DMS 273 (cell line): ENCODE measurements around the gene GLDC.
A peak's percentile ranks its signal among the peaks of the same experiment; 100 is the strongest.
"Not testable (repeated sequence)": the region's sequence is repeated elsewhere in the genome, so short reads cannot be mapped to it uniquely, and the experiment has no call there.

Experiments
- DNase-seq: peaks from one replicate; lab custom pipeline; 2025; ENCODE audit not compliant: unreplicated experiment; lab: John Stamatoyannopoulos, UW

The GLDC gene

DNA sequence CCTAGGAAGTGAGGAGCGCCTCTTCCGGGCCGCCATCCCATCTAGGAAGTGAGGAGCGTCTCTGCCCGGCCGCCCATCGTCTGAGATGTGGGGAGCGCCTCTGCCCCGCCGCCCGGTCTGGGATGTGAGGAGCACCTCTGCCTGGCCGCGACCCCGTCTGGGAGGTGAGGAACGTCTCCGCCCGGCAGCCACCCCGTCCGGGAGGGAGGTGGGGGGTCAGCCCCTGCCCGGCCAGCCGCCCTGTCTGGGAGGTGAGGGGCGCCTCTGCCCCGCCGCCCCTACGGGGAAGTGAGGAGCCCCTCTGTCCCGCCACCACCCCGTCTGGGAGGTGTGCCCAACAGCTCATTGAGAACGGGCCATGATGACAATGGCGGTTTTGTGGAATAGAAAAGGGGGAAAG, 22.7 kb downstream of the GLDC start:
- DNase-seq = not testable (repeated sequence)

DNA sequence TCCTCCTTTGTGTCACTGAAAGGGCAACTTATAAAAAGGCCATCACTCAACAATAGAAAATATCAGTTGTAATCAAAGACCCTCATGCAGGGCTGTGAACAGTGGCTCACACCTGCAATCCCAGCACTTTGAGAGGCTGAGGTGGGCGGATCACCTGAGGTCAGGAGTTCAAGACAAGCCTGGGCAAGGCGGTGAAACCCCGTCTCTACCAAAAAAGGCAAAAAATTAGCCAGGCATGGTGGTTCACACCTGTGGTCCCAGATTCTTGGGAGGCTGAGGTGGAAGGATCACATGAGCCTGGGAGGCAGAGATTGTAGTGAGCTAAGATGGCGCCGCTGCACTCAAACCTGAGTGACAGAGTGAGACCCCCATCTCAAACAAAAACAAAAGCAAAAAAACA, 24.7 kb downstream of the GLDC start:
- DNase-seq = no peak

DNA sequence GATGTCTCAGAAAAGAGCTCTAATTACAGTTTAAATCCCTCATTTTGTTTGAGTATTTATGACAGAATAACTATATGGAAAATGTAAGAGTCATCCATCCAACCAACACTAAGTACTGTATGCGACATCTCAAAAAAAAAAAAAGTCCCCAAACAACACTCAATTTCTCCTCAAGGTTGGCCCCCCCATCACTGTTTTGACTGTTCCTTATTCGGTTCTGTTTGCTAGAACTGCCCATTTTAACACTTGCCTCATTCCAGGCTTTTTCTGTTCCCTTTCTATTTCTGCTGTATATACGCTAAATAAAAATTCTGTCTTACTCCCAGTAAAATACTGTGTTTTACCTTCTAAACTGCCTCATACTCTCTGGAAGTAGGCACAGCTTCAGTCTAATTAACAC, 25.2 kb downstream of the GLDC start:
- no peak for DNase-seq

DNA sequence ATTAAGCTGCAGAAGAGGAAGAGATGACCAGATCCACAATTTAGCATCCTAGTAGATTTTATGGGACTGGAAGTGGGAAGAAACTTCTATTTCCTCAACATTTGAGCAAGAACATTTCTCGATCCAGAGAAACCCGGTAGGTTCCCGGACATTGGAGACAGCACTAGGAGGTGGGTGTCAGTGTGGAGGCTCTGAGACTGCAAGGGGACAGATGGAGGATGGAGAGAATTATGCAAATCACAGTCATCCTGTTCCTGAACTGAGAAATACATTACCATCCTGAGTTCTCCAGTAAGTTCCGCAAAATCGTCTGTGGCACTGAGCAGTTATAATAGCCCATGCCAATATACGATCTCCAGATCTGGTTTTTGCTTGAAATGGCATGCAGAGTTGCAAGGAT, 25.6 kb downstream of the GLDC start:
- no peak for DNase-seq

DNA sequence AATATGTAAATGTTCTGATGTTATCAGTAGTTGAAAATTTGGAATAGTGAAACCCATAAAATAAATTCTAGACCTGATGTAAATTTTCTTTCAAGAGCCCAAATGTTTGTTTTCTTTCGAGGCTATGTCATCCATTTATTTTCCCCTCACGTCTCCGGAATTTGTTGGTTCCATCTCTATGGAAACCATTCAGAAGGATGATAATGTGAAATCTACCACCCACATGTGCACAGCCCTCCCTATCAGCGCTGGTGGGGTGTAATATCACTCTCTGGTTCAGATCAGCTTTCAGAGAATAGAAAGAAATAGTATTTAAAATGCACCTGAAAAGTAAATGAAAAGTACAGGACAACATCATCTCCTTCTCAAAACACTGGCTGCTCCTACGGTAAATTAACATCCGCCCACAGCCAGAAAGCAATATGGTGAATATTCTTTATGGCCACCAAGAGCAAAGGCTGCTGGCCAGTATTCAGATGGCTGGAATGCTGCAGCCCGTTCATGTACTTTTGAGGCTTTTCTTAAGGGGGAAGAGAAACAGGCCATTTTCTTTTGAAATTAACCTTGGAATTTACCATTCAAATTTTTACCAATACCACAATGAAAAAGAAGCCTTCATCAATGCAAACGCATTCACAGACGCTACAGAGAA, 28.5 kb downstream of the GLDC start:
- DNase-seq = no peak

DNA sequence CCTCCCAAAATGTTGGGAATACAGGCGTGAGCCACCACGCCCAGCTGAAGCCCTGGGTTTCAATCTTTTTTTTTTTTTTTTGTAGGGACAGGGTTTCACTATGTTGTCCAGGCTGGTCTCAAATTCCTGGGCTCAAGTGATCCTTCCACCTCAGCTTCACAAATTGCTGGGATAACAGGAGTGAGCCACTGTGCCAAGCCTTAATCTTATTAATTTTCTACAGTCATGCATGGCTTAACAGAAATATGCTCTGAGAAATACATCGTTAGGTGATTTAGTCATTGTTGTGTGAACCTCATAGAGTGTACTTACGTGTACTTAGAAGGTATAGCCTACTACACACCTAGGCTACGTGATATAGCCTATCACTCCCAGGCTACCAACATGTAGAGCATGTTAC, 31.0 kb downstream of the GLDC start:
- no peak for DNase-seq

DNA sequence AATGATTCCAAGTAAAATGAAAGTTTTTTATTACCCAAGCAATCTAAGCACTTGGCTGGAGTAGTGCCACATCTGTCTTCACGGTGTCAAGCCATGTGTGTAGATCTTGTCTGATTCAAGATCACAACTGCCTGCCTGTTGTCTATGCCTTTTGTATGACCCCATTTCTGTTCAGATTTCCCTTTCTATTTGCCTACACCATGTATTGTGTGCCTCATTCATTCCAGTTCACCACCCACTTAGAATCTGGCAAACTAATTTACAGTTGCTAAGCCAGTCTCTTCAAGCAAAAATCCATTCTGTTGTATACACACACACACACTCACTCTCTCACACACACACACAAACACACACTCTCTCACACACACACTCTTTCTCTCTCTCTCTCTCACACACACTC, 33.7 kb downstream of the GLDC start:
- no peak for DNase-seq

DNA sequence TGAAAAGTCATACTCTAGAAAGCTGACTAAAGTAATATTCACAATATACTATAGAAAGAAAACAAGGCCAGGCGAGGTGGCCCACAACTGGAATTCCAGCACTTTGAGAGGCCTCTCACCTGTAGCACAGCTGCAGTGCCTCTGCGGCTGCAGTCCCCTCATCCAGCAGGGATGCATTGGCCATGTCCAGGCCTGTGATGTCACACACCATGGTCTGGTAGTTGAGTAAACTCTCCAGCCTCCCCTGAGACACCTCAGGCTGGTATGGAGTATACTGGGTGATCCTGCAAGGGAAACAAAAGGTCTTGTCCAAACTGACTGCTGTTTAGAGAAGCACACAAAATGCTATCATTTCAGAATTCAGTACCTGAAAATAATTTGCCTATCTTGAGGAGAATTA, 35.5 kb downstream of the GLDC start:
- no peak for DNase-seq

DNA sequence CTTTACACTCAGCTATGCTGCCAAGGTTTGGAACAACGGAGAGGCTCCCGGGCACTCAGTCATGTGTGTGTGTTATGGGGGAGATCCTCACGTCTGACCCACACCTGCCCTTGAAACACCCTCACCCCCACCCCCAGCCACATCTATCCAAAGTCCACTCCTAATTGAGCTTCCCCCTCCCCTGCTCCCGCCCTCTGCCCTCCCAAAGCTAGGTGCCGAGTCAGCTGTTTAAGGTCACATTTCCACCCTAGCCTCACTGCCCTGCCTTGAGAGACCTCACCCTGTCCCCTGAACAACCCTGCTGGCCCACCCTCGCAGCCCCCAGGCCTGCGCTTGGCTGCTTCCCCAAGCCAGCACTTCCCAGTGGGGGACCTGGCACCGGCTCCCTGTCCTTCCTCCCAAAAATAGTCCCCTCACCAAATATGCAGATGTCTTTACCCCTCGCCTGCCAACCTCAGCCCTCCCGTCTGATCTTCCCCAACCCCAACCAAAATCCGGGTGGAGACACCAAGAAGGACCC, 36.0 kb downstream of the GLDC start:
- DNase-seq = no peak

DNA sequence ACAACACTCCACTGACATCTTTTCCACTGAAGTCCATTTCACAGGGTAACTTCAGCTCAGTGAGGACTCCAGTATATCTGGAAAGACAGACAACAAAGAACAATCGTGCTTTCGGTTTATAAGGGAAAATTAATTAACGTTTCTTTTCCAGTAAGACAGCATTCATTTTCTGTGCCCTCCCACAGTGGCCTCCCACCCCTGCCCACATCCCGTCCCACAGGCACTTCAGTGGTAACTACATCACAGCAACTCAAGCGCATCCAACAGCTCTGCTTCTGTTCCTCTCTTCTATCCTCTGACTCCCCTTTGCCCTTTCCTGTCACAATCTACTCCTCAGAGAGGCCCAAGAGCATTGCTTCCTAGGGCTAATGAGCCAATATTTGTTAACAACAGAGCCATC, 40.3 kb downstream of the GLDC start:
- no peak for DNase-seq

DNA sequence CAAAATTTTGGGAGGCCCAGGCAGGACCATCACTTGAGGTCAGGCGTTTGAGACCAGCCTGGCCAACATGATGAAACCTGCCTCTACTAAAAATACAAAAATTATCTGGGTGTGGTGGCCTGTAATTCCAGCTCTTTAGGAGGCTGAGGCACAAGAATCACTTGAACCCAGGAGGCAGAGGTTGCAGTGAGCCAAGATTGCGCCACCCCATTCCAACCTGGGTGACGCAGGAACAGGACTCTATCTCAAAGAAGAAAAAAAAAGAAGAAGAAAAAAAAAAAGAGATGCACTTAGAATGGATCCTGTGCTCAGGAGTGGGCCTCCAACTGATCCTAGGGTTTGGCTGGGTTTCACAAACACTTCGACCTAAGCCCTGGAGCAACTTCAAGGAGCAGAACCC, 45.1 kb downstream of the GLDC start:
- DNase-seq = no peak

DNA sequence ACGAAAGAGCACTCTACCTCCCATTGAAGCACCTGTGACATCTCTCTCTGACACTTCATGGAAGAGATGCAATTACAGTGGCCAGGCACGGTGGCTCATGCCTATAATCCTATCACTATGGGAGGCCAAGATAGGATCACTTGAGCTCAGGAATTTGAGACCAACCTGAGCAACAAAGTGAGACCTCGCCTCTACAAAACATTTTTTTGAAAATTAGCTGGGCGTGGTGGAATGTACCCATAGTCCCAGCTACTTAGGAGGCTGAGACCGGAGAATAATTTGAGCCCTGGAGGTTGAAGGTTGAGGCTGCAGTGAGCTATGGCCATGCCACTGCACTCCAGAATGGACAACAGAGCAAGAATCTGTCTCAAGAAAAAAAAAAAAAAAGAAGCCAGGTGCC, 45.5 kb downstream of the GLDC start:
- DNase-seq = no peak

DNA sequence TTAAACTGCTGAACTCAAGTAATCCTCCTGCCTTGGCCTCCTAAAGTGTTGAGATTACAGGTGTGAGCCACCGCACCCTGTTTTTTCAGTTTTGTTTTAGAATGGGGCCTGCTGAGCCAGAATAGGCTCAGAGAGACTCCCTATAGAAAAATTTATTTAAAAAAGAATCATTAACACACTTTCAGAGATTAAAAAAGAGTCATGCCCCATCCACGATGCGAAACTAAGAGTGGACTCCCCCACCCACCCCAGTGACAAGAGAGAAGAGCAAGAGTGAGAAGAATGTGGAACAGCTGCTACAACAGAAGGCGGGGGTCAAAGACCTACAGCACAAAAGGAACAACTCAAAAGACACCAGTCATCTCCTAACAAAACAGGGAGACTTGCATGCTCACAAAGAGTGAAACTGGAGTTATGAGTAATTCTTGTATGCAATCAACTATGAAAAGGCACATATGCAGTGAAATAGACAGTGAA, 47.2 kb downstream of the GLDC start:
- no peak for DNase-seq

DNA sequence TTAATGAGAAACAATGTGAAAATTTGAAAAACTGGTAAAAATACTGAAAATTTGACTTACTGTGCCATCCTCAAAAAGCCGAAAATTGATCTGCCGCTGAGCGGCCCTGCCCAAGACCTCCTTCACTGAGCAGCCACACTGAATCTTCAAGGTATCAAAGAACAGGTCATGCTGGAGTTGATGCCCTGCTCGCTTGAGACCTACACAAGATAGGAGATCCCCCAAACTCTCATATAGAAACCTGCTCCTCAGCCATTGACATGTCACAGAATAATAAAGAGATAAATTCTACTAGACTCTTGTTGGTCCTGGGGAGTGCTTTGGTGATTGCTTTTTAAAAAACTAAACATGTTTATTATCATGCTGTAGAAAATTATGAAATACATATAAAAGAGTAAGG, 52.7 kb downstream of the GLDC start:
- DNase-seq = no peak

DNA sequence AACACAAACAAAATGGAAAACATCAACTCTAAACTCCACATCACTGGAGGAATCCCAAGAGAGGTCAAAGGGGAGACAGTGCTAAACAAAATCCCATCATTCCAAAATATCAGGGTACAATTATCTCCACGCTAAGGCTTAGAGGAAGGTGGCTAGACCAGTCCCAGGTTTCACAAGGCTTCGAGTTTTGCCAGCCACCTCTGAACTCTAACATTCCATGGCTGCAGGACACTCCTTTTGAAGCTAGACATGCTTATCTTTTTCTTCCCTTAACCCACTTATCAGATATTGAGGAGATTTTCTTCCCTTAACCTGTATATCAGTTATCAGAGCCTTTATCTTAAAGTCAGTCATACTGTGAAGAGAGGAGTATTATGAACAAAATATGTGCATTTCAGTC, 53.3 kb downstream of the GLDC start:
- no peak for DNase-seq

DNA sequence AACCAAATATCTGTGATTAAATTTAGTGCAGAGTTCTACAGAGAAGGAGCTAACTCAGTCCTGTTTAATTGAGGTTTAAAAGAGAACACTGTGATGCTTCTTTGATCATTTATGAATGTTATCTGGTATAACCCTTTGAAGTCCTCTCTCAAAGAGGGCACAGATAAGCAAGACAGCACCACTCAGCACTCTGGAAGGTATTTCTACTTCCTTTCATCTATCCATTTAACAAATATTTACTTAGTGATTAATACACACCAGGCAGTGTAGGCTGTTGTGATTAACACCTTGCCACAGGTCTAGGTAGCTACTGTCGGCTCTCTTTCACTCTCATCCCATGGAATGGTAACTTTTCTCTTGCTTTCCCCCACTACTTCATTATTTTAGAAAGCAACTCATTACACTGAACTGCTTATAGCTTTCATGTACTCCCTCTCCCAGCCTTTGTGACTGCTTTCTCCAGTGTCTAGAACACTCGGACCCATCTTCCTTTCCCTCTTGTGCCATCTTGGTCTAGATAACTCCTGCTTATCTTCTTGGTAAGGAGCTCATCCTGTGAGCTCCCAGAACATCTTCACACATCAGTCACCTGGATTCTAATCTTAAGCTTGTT, 54.7 kb downstream of the GLDC start:
- DNase-seq = no peak

DNA sequence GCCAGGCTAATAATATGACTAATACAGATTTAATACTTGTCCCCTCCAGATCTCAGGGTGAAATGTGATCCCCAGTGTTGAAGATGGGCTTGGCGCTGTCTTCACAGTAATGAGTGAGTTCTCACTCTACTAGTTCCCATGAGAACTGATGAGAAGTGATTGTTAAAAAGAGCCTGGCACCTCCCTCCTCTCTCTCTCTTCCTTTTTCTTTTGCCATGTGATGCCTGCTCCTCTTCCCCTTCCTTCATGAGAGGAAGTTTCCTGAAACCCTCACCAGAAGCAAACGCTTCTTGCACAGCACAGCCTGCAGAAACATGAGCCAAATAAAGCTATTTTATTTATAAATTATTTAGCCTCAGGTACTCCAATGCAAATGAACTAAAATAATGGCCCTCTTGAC, 55.2 kb downstream of the GLDC start:
- no peak for DNase-seq

DNA sequence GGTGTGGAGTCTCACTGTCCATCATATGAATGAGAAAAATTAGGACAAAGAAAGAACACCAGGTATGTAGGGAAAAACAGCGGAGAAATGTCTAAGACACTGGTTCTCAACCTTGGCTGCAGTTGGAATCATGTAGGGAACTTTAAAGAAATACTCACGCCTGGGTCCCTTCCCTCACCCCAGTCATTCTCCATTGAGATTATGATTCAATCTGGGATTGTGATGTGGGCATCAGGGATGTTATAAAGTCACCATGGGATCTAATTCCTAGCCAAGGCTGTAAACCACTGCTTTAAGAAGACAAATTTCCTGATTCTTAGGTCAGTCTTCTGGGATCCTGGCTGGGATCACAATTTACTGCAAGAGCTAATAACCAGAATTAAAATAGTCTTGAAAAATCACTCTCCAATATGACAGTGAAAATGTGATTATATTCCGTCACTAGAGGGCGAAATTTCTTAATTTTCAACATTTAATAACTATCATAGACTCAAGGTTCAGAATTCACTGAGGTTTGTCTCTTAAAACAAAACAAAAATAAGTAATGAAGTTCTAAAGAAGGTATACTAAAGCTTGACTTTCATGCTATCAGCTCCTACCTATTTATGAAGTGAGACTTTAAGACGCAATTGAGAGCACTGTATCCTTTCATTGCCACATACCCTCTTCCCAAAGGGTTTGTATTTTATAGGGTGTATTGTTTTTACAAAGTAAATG, 60.5 kb downstream of the GLDC start:
- DNase-seq = peak; percentile 46

DNA sequence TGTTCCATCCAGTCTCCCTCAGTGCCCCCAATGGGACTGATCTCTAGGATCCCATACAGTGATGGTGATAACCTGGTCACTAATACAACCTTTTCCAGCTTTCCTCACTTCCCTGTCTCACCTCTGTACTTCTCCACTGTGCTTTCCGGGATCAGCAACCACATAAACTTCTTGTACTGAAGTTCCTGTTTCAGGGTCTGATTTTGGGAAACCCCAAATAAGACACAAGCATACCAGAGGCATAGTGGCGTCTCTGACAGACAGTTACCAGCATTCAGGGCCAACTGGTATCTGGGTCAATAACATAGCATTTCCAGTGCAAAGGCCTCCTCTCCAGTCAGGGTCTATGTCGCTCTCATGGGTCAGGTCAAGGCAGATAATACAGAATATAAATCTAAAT, 64.3 kb downstream of the GLDC start:
- DNase-seq = no peak

DNA sequence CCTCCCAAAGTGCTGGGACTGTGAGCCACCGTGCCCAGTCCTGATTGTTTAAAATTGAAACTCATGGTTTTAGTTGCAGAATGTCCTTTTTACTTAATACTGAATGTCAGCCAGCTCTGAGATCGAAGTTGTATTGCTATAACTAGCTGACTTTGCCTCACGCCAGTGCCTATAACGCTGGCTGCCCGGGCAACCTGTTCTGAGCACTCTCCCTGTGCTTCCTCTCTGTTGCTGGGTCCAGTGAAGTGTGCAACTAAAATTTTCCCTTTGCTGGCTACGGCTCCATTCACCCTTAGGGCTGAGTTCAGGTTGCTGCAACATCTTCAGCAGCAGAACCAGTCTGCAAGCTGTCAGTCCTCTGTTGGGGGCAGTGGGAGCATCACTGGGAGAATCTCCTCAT, 65.9 kb downstream of the GLDC start:
- no peak for DNase-seq

DNA sequence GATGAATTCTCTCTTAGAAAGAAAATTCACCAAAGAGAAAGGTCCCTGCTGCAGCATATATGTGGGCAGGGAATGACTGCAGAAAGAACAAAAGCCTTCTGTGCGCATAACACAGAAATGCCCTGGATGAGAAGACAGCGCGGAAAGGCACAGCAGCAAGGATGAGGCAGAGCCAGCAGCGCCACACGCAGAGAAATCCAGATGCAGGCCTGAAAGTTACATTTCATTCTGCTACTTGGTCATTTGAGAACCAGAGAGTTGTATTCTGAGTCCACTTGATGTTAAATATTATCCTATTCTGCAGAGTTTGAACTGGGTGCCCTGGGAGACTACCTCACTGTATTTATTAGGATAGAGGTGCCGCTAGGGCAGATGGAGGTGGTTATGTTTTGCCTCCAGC, 68.5 kb downstream of the GLDC start:
- DNase-seq = no peak

DNA sequence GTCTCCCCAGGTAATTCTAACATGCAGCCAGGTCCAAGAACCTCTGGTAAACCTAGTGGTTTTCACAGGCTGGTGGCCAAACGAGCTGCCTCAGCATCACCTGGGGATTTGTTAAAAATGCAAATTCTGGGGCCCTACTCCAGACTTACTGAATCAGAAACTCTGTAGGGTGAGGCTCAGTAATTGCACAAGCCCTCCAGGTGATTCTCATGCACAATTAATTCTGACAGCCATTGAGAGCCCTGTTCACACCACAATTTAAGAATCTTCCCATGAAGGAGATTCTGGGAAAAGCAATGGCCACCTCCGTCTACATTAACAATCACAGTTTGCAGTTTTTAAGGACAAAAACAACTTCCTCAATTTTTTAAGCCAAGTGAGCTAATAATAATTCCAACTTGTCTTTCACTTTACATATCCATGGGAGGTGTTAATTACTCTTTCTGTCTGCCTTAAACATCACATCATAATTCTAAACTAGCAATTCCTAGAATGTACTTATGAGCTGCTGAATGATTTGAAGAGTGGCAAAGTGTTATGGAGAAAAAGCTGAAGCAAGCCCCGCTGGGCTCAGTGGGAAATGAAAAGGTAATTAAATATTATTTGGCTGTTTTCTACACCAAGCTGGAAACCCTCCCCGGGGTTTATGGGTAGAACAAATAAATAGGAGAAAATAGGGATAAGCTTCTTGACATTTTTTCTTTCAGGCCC, 70.0 kb downstream of the GLDC start:
- DNase-seq = no peak
